ENCODE measurements around the gene C9orf153.
"Not testable (repeated sequence)": the region's sequence is repeated elsewhere in the genome, so short reads cannot be mapped to it uniquely, and the experiment has no call there.

Gene C9orf153

DNA sequence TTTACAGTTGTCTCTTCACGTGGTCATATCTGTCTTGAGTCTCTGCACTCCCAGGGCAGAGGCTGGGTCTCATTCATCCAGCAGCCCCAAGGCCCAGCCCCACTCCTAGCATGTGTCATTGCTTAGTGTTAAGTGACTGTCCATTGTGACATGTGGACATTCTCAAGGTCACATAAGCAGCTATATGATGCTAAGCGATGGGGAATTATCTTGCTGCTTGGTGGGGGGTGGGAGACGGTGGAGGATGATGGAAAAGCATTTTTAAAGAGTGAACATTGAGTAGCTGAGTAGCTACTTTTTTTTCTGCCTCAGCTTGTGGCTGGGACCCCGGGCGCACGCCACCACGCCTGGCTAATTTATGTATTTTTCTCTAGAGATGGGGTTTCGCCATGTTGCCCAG lies at the start of gene C9orf153:
Gene C9orf153 (minus strand): TSS at position 101 of the 400 bp plus-strand sequence. CDS start 30,054 bp downstream, outside the sequence.
- DNase-seq = no peak

GRCh38 chr9:86308687-86309086 lies 49.2 kb upstream of the C9orf153 start:
- no peak for DNase-seq

DNA sequence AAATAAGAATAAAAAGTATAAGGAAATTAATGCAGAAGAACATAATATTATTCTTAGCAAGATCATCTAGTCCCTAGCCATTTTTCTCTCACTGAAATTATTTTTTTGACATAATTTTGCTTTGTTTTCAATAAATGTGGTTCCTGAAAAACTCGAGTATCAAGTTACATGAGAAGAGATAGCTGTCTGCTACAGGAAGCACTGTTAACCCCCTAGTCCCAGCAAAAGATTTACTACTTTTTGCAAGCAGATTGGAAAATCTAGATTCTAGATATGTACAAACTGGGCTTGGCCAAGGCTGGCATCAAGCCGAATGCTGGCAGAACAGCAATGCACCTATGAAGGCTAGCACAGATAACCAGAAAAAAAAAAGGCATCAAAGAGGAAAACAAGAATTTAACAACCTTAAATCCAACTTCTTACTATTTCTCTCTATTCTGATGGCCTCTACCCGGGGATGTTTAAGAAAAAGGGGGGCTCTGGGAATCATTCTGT lies 44.8 kb upstream of the C9orf153 start:
- DNase-seq = no peak

GRCh38 chr9:86303316-86303975 lies 44.0 kb upstream of the C9orf153 start:
- no peak for DNase-seq

GRCh38 chr9:86301686-86302085 lies 42.2 kb upstream of the C9orf153 start:
- DNase-seq = no peak

GRCh38 chr9:86300701-86301100 lies 41.2 kb upstream of the C9orf153 start:
- DNase-seq = no peak

DNA sequence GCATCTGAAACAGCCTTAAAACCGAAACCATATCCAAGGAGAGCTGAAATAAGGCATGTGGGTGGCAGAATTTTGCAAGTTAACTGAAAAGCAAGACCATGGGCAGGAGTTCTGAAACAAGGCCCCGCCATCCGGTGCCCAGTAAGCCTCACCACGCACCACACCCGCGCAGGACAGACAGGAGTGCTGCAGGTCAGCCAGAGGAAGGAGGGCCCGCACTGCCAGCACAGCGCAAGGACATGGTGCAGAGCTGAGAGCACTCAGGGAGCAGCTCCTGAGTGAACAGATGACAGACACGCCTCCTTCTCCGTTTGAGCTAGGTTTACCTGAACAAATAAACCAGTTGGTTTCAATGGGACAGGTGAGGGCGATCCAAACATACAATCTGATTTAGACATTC lies 39.4 kb upstream of the C9orf153 start:
- DNase-seq = no peak

DNA sequence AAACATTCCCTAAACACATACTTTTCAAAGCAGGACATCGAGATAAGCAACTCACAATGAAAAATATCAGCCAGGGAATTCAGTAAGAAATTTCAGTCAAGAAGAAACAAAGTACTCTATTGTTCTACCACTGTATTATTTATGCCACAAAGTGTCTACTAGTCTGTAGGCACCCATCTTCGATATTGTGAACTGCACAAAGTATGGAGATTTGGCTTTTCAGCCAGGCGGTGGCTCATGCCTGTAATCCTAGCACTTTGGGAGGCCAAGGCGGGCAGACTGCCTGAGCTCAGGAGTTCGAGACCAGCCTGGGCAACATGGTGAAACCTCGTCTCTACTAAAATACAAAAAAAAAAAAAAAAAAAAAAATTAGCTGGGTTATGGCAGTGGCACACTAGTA lies 30.9 kb upstream of the C9orf153 start:
- DNase-seq = not testable (repeated sequence)

DNA sequence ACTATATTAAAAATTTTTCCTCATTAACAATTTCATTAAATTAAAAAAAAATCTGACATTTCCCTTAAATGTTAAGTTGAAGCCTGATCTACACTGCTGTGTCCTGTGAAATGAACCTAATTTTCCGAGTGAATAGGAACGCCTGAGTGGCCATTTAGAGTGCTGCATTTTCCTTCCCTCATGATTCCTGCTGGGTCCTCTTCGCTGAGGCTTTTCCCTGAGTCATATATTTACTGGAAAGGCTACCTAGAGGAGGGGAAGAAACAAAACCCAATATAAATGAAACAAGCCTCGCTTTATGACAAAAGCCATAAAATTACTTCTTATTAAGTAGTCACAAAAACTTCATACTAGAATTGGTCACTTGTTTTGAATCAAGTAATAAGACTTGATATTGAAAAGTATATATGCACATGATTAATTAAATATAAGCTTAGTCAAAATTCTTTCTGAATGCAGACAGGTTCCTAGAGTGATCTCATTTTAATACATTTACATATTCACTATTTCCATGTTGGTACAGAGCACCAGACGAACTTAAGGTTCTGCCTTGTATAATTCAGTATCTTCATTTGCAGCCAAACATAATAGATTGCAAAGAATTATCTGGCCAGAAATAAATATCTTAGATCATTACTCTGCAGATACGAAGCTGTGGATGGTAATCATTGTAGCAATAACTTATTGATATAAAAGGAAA lies 29.2 kb upstream of the C9orf153 start:
- DNase-seq = no peak

DNA sequence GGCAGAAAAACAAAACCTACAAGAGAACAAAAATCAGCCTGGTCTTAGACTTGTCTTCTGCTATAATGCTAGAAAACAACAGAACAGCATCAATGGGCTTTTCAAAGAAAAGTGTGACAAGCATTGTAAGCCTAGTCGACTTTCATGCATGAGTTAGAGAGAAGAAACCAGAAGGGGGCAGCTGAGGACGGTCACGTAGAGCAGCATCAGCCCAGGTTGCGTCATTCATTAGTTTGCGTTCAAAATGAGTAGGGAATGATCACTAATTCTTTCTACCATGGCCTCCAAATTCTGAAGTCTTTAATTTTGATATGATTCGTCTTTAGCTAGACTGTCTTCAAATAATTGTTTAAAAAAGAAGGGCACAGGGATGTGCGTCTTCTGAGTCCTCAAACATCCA lies 27.6 kb upstream of the C9orf153 start:
- no peak for DNase-seq

- no peak for DNase-seq
These were observed 26.8 kb upstream of the C9orf153 start for GRCh38 chr9:86286278-86286677.

- no peak for DNase-seq
These were observed 25.8 kb upstream of the C9orf153 start for GRCh38 chr9:86285261-86285660.

GRCh38 chr9:86282979-86283535 lies 23.6 kb upstream of the C9orf153 start:
- DNase-seq = peak; percentile 67

DNA sequence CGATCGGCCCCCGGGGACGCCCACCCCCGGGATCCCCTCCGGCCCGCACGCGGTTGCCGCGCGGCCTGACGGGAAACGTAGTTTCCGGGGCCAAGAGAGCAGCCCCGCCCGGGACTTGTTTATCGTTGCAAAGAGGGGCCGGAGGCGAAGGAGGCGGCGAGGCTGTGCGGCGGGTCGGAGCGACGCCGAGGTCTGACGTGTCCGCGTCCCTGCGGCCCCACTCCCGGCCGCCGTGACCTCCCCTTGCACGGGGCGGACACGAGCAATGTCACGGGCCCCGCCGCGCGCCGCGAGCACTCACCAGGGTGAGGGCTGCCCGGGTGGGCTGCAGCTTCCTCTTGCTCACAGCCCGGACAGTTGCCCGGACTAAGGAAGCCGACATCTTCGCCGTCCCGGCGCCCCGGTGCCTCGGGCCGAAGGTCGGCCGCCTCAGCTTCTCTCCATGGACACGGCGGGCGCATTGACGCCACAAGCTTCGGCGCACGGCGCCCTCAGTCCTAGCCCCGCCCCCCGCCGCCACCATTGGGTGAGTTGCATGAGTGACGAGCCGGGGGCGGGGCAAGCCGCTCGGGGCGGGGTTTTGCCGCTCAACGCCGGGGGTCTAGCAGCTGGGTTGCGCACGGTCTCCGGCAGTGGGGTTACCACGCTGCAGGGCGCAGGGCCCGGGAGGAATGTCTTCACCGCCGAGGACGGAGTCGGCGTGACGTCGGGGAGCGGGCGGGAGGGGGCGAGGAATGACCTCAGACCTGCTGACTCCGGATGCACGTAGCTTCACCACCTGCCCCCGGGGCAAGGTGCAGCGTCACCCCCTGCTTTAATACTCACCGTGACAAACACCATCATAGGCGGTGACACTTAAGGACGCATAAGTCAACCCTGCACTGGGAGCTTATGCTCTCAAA lies 22.9 kb upstream of the C9orf153 start, which contains the start of gene ISCA1:
Gene ISCA1 (minus strand): TSS at position 462 of the 902 bp plus-strand sequence. CDS start 80 bp downstream, at position 382.
- DNase-seq = peak; percentile 67

GRCh38 chr9:86281593-86282076 lies 22.2 kb upstream of the C9orf153 start:
- no peak for DNase-seq

GRCh38 chr9:86280580-86280979 lies 21.1 kb upstream of the C9orf153 start:
- no peak for DNase-seq

GRCh38 chr9:86279839-86280238 lies 20.4 kb upstream of the C9orf153 start:
- DNase-seq = no peak

DNA sequence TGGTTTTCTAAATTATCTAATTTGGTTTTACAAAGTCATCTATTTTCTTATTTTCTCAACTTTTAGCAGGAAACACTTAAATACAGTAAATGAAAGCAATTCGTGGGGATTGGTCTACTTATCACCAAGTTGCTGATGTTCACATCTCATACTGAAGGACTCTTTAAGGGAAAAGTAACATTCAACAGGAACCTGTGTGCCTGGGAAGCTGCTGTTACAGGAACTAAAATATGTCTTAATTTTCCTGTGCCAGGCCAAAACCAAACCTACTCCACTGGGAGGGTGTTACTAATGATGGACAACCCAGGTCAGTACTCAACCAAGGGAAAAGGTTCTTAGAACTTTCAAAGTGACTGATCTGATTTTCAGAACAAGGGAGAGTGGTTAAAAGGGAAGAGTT lies 17.6 kb upstream of the C9orf153 start:
- no peak for DNase-seq

DNA sequence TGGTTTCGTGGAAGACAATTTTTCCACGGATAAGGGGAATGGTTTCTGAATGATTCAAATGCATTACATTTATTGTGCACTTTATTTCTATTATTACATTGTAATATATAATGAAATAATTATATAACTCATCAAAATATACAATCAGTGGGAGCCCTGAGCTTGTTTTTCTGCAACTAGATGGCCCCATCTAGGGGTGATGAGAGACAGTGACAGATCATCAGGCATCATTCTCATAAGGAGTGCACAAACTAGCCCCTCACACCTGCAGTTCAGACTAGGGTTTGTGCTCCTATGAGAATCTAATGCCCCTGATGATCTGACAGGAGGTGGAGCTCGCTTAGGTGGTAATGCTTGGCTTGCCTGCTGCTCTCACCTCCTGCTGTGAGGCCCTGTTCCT lies 16.5 kb upstream of the C9orf153 start:
- no peak for DNase-seq

GRCh38 chr9:86274821-86275643 lies 15.6 kb upstream of the C9orf153 start:
- DNase-seq = no peak

DNA sequence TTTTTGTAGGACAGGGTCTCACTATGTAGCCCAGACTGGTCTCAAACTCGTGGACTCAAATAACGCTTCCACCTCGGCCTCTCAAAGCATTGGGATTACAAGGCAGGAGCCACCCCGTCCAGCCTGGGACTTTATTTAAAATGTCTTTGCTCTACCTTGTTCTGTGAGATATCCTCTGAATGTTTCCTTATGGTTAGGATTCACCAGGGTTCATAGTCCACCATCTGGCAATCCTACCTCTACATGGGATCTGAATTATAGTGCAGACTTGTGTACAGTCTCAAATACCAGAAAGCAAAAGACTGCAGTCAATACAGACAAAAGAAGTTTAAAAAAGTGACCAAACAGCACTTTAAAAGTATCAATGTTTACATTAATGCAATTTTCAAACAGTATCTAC lies 12.8 kb upstream of the C9orf153 start:
- no peak for DNase-seq

DNA sequence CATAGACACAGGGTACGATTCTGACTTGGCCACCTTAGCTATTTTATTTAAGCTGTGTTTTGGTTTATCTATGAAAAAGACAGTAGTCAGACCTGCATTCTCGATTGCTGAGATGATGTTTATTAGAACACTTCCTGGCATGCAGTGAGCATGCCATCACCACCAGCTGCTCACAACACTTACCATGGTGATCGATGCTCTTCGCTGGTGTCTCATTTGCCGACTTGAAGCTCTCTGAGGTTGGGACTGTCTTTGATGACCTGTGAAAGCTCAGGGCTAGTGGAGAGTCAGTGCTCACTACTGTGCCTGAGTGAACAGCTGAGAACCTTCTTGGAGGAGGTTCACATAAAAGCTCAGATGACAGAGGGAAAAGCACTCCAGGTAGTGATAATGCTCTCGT lies 4.4 kb upstream of the C9orf153 start:
- DNase-seq = no peak

Measured in NCI-H1436 treated with DMSO at 0.1 percent for 48 hours (cell line).